HG03045 (cell line): Measurements from ENCODE around the gene PPP6R2.
A peak's percentile ranks its signal among the peaks of the same experiment; 100 is the strongest.

Experiments used
- ATAC-seq: cut with Tn5 transposase; IDR thresholded peaks from one replicate; pipeline ENCODE4 v1.9.1; 2021; ENCODE audit warnings: mild to moderate bottlenecking, moderate library complexity; ENCODE audit not compliant: unreplicated experiment

The PPP6R2 gene

GRCh38 chr22:50304528-50305392 lies 38.4 kb upstream of the PPP6R2 start:
- ATAC-seq = no peak

- ATAC-seq = no peak
Measured at GRCh38 chr22:50305393-50305922, 37.7 kb upstream of the PPP6R2 start.

DNA sequence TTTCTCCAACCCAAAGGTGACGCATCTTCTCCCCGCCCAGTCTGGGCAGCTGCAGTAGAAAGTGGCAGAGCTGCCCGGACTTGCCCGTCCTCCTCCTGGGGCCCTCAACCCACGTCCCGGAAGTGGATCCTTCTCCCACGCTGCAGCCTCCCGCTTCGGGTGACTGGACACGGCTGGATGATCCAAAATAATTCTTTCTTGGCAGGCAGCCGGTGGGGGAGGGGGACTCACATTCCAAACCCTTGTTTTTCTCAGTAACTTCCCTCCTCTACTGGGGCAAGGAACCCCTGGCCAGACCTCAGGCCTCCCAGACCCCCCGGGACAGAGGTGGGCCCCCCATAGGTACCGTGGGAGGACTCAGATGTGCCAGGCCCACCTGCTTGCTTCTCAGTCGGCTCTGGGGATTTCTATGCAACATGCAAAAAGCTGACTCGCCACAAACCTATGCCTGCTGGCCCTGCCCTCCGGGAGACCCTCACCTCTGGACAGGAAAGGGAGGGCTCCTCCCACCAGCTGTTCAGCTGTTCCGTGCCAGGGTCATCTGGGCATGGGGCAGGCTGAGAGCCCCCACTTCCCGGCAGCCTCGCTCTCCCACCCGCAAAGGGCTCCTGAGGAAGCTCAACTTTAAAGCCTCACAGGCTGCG lies 37.1 kb upstream of the PPP6R2 start:
- ATAC-seq = no peak

- ATAC-seq = no peak
Measured at GRCh38 chr22:50306753-50307749, 36.1 kb upstream of the PPP6R2 start, which contains the start of gene PLXNB2. Gene PLXNB2, minus strand, starts transcription at chr22:50307646. Its CDS starts 17,062 bp downstream, at chr22:50290584.

GRCh38 chr22:50307890-50308596 lies 35.1 kb upstream of the PPP6R2 start:
- no peak for ATAC-seq

DNA sequence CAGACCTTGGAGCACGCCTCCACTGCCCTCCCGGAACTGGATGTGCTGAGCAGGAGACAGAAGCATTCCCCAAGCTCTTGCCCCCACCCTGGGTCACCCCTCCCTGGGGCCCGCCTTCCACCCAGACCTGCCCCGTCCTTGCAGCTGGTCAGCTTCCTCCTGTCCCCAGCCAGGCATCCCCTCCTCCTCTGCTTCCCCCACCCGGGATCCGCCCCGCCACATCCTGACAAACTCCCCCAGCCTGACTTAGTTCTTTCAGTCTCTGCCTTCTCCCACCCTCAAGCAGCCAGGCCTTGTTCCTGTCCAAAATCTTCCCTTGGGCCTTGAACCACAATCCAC lies 34.6 kb upstream of the PPP6R2 start:
- no peak for ATAC-seq

- no peak for ATAC-seq
Measured at GRCh38 chr22:50308986-50309600, 34.0 kb upstream of the PPP6R2 start.

- no peak for ATAC-seq
Measured at GRCh38 chr22:50309601-50309991, 33.5 kb upstream of the PPP6R2 start.

- no peak for ATAC-seq
Measured at GRCh38 chr22:50310031-50310722, 33.0 kb upstream of the PPP6R2 start.

- ATAC-seq = no peak
Measured at GRCh38 chr22:50310949-50311444, 32.1 kb upstream of the PPP6R2 start.

GRCh38 chr22:50311606-50312351 lies 31.3 kb upstream of the PPP6R2 start:
- ATAC-seq = no peak

- ATAC-seq = no peak
Measured at GRCh38 chr22:50312371-50312770, 30.8 kb upstream of the PPP6R2 start.

GRCh38 chr22:50313021-50313420 lies 30.1 kb upstream of the PPP6R2 start:
- ATAC-seq = no peak

DNA sequence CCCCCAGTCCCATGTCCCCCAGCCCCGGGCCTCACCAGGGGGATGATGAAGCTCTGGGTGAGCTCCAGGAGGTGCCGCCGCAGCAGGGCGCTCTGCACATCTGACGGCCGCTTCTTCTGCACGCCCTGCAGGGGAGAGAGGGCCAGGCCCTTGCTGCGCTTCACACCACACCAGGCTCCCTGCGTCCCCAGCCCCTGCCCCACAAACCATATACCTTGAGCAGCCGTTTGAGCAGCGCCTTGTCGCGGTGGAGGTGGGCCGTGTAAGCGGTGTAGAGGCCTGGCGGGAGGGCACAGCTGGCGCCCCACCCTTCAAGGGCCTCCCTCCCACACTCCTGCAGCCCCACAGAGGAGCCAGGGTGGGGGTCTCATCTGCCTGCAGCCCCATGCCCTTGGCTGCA lies 29.5 kb upstream of the PPP6R2 start:
- no peak for ATAC-seq

DNA sequence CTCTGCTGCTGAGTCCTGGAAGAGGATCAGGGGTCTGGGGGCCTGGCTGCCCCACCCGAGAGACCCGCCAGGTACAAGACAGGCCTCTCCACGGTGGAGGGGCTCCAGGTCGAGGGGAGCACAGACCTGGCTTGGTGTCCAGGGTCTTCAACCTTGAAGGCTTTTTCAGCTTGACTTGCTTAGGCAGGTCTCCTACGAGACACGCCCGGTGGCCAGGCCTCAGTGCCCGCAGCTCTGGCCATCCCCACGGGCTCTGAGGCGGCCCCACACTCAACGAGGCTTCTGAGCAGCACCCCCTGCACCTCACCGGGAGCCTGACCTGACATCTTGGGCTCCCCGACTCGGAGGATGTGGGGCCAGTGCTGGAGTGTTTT lies 29.1 kb upstream of the PPP6R2 start:
- no peak for ATAC-seq

DNA sequence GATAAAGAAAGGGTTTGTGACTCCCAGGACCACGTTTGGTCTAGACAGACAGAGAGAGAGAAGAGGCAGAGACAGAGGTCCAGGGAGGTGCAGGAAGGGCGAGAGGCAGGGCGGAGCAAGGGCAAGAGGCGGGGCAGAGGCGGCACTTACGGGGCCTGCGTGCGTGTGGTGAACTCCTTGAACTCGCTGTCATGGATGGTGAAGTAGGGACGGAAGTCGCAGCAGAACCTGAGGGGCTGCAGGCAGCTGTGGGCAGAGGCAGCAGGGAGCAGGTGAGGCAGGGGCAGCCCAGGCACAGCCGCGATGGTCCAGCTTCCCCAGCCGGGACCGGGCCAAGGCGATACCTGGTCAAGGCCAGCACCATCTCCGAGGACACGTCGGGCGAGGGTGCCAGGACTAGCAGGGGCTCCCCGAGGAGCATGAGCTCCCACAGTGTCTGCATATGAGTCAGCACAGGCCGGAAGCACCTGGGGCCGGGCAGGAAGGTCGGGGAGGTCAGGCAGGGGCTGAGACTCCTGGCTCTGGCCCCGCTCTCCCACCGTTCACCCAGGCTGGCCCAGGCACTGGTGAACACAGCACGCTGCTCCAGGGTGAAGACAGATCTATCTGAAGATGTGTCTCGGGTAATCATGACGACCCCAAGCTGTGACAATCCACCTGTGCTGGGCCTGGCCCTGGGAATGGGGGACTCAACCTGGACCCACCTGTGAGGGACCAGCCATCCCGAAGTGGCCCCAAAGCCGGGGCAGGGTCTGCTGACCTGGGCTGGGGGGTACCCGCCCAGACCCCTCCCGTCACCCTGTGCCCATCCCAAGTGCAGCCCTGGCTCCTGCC lies 28.5 kb upstream of the PPP6R2 start:
- ATAC-seq = peak; percentile 78

- ATAC-seq = no peak
Measured at GRCh38 chr22:50315289-50316113, 27.6 kb upstream of the PPP6R2 start.
